Activated T-helper 1 cell treated with anti-CD3 and anti-CD28 coated beads, Interleukin-12 subunit alpha, Interleukin-12 subunit beta, Interleukin-2, Interleukin-4 antibody, amounts not matched to agents 30 ng/mL and 10 ng/mL and 1 ng/mL, durations not matched to agents 14 hours and 24 hours and 36 hours (primary cell): ENCODE measurements around the gene TUBGCP3. TPM values are rescaled to one million over a fixed set of nuclear protein-coding genes. Genes with fewer than 3 reads are reported as not detected.
"Not testable (repeated sequence)": the region's sequence is repeated elsewhere in the genome, so short reads cannot be mapped to it uniquely, and the experiment has no call there.

Source experiments
- DNase-seq: peaks from one replicate; pipeline ENCODE4 v3.0.0; 2021; ENCODE audit warnings: low spot score
- H3K27ac Mint-ChIP-seq: one replicate; pipeline ENCODE4 v1.8.0; 2021; ENCODE audit warnings: mild to moderate bottlenecking, mixed read lengths
- H3K27me3 Mint-ChIP-seq: one replicate; pipeline ENCODE4 v1.8.0; 2022; ENCODE audit warnings: mild to moderate bottlenecking, moderate library complexity, mixed read lengths; ENCODE audit not compliant: insufficient read depth
- H3K36me3 Mint-ChIP-seq: one replicate; pipeline ENCODE4 v1.8.0; 2021; ENCODE audit warnings: low read depth, mixed read lengths
- H3K4me1 Mint-ChIP-seq: one replicate; pipeline ENCODE4 v1.8.0; 2021; ENCODE audit warnings: low read depth, mixed read lengths
- H3K4me3 Mint-ChIP-seq: one replicate; pipeline ENCODE4 v1.8.0; 2021; ENCODE audit warnings: mild to moderate bottlenecking, moderate library complexity, mixed read lengths
- H3K9me3 Mint-ChIP-seq: one replicate; pipeline ENCODE4 v1.8.0; 2021; ENCODE audit warnings: mixed read lengths
- intact Hi-C: fragments of 100-400 bp; cut with micrococcal nuclease; formaldehyde crosslinking; loops from one replicate; pipeline ENCODE4 v1.15.1; 2024
- total RNA-seq: library from RNA; stranded (reverse); gene quantifications from 2 replicates; pipeline ENCODE4 v1.2.3, GENCODE V29; 2022

TUBGCP3 gene
- total RNA-seq, 1 donor from 2014 or later: 67.4 TPM

GRCh38 chr13:112567161-112567862, 20.6 kb downstream of the TUBGCP3 start:
- Mint-ChIP-seq H3K9me3 (no peaks in the 10 kb centered on the region), H3K4me1 (peaks cover 21% of the 10 kb centered on the region), H3K27ac (no peak overlapping the region), H3K36me3 (peaks cover 30% of the 10 kb centered on the region), H3K27me3 (no peaks in the 10 kb centered on the region), H3K4me3 (no peak overlapping the region)
- intact Hi-C loops: loop anchor here (2.0 kb wide), 1 partner anchor 19 kb away; no protein-coding TSS in a partner anchor
- DNase-seq: no peak

GRCh38 chr13:112562786-112563383, 25.1 kb downstream of the TUBGCP3 start:
- DNase-seq: no peak
- intact Hi-C loops: no loop called here
- Mint-ChIP-seq H3K27me3 (no peaks in the 10 kb centered on the region), H3K4me3 (no peak overlapping the region), H3K36me3 (peaks cover 37% of the 10 kb centered on the region), H3K9me3 (no peaks in the 10 kb centered on the region), H3K4me1 (peaks cover 6% of the 10 kb centered on the region), H3K27ac (no peak overlapping the region)

GRCh38 chr13:112562254-112562653, 25.7 kb downstream of the TUBGCP3 start:
- intact Hi-C loops: no loop called here
- Mint-ChIP-seq H3K27ac (no peak overlapping the region), H3K9me3 (no peaks in the 10 kb centered on the region), H3K27me3 (no peaks in the 10 kb centered on the region), H3K36me3 (peaks cover 41% of the 10 kb centered on the region), H3K4me1 (peaks cover 6% of the 10 kb centered on the region), H3K4me3 (no peak overlapping the region)
- DNase-seq: no peak

- Mint-ChIP-seq H3K27me3 (no peaks in the 10 kb centered on the region), H3K9me3 (no peaks in the 10 kb centered on the region), H3K4me3 (no peak overlapping the region), H3K36me3 (peaks cover 45% of the 10 kb centered on the region), H3K4me1 (peaks cover 6% of the 10 kb centered on the region), H3K27ac (no peak overlapping the region)
- no peak for DNase-seq
- intact Hi-C loops: no loop called here
Observed at GRCh38 chr13:112561478-112561877, 26.5 kb downstream of the TUBGCP3 start.

- Mint-ChIP-seq H3K4me3 (no peak overlapping the region), H3K36me3 (peaks cover 48% of the 10 kb centered on the region), H3K9me3 (no peaks in the 10 kb centered on the region), H3K27ac (no peak overlapping the region), H3K4me1 (peaks cover 6% of the 10 kb centered on the region), H3K27me3 (no peaks in the 10 kb centered on the region)
- no peak for DNase-seq
- intact Hi-C loops: no loop called here
Observed at GRCh38 chr13:112558696-112559418, 29.1 kb downstream of the TUBGCP3 start.

GRCh38 chr13:112556600-112556999, 31.4 kb downstream of the TUBGCP3 start:
- Mint-ChIP-seq H3K27me3 (no peaks in the 10 kb centered on the region), H3K4me3 (no peak overlapping the region), H3K27ac (no peak overlapping the region), H3K36me3 (peaks cover 51% of the 10 kb centered on the region), H3K4me1 (peaks cover 6% of the 10 kb centered on the region), H3K9me3 (peaks cover 5% of the 10 kb centered on the region)
- intact Hi-C loops: no loop called here
- no peak for DNase-seq

GRCh38 chr13:112554214-112554850, 33.6 kb downstream of the TUBGCP3 start:
- intact Hi-C loops: loop anchor here (5.0 kb wide), 1 partner anchor 33 kb away; the partner anchor contains the start of gene TUBGCP3
- H3K4me3 Mint-ChIP-seq: no peak overlapping the region

GRCh38 chr13:112548975-112549374, 39.0 kb downstream of the TUBGCP3 start:
- H3K4me1 Mint-ChIP-seq, H3K9me3 Mint-ChIP-seq, intact Hi-C loops, H3K4me3 Mint-ChIP-seq, H3K27me3 Mint-ChIP-seq, DNase-seq, H3K27ac Mint-ChIP-seq: not testable (repeated sequence)
- H3K36me3 Mint-ChIP-seq: peaks cover 48% of the 10 kb centered on the region

More at GRCh38 chr13:112554214-112554850, 33.6 kb downstream of the TUBGCP3 start:
- Mint-ChIP-seq H3K27ac (no peak overlapping the region), H3K36me3 (peaks cover 46% of the 10 kb centered on the region), H3K9me3 (peaks cover 5% of the 10 kb centered on the region), H3K4me1 (peaks cover 6% of the 10 kb centered on the region), H3K27me3 (no peaks in the 10 kb centered on the region)
- no peak for DNase-seq

- H3K27ac Mint-ChIP-seq: no peak overlapping the region
- intact Hi-C loops: no loop called here
- H3K4me1 Mint-ChIP-seq: no peaks in the 10 kb centered on the region
- peaks cover 30% of the 10 kb centered on the region for H3K36me3 Mint-ChIP-seq
- H3K27me3 Mint-ChIP-seq: no peaks in the 10 kb centered on the region
- H3K9me3 Mint-ChIP-seq: no peaks in the 10 kb centered on the region
- no peak overlapping the region for H3K4me3 Mint-ChIP-seq
- DNase-seq: no peak
Observed at GRCh38 chr13:112545856-112546255, 42.1 kb downstream of the TUBGCP3 start.

- DNase-seq: no peak
- intact Hi-C loops: no loop called here
- no peak overlapping the region for H3K27ac Mint-ChIP-seq
- no peak overlapping the region for H3K4me3 Mint-ChIP-seq
- peaks cover 4% of the 10 kb centered on the region for H3K4me1 Mint-ChIP-seq
- peaks cover 3% of the 10 kb centered on the region for H3K36me3 Mint-ChIP-seq
- H3K27me3 Mint-ChIP-seq: no peaks in the 10 kb centered on the region
- H3K9me3 Mint-ChIP-seq: no peaks in the 10 kb centered on the region
Observed at GRCh38 chr13:112532837-112533745, 54.9 kb downstream of the TUBGCP3 start.

GRCh38 chr13:112531263-112531794, 56.6 kb downstream of the TUBGCP3 start:
- Mint-ChIP-seq H3K36me3 (no peaks in the 10 kb centered on the region), H3K27ac (no peak overlapping the region), H3K4me1 (no peaks in the 10 kb centered on the region), H3K9me3 (no peaks in the 10 kb centered on the region), H3K27me3 (no peaks in the 10 kb centered on the region), H3K4me3 (no peak overlapping the region)
- intact Hi-C loops: no loop called here
- DNase-seq: no peak

GRCh38 chr13:112530861-112531260, 57.1 kb downstream of the TUBGCP3 start:
- Mint-ChIP-seq H3K27me3 (no peaks in the 10 kb centered on the region), H3K4me1 (no peaks in the 10 kb centered on the region), H3K27ac (no peak overlapping the region), H3K36me3 (no peaks in the 10 kb centered on the region), H3K4me3 (no peak overlapping the region), H3K9me3 (no peaks in the 10 kb centered on the region)
- intact Hi-C loops: no loop called here
- DNase-seq: no peak
